Neural progenitor cell (in vitro differentiated cells): ENCODE data around the gene CLSTN2. TPM values are rescaled to one million over a fixed set of nuclear protein-coding genes. Genes with fewer than 3 reads are reported as not detected.

Experiments
- DNase-seq: peaks from one replicate; pipeline ENCODE4 v3.0.0-alpha.2; 2016; ENCODE audit warnings: low spot score
- H2AFZ ChIP-seq: fragments of 200-600 bp; sonication (generic); replicated peaks from 2 replicates; pipeline ENCODE4 v1.6.1; 2016; ENCODE audit warnings: antibody characterized with exemption
- H3F3A ChIP-seq: fragments of 200-600 bp; sonication (generic); 2 replicates; pipeline ENCODE4 v1.6.1; 2016; ENCODE audit warnings: antibody characterized with exemption, low read depth
- H3K27ac ChIP-seq: fragments of 200-600 bp; sonication (generic); 2 replicates; pipeline ENCODE4 v1.5.1; 2016; ENCODE audit warnings: mild to moderate bottlenecking
- H3K27me3 ChIP-seq: fragments of 200-600 bp; sonication (generic); 2 replicates; pipeline ENCODE4 v1.6.1; 2016; ENCODE audit warnings: mild to moderate bottlenecking, moderate library complexity
- H3K36me3 ChIP-seq: fragments of 200-600 bp; sonication (generic); 2 replicates; pipeline ENCODE4 v1.5.1; 2016
- H3K4me1 ChIP-seq: fragments of 200-600 bp; sonication (generic); 2 replicates; pipeline ENCODE4 v1.6.1; 2016; ENCODE audit warnings: mixed run types
- H3K4me2 ChIP-seq: fragments of 200-600 bp; sonication (generic); 2 replicates; pipeline ENCODE4 v1.6.1; 2016
- H3K4me3 ChIP-seq: fragments of 200-600 bp; sonication (generic); 2 replicates; pipeline ENCODE4 v1.5.1; 2016
- H3K79me2 ChIP-seq: fragments of 200-600 bp; sonication (generic); 2 replicates; pipeline ENCODE4 v1.6.1; 2016; ENCODE audit warnings: low read depth
- H3K9ac ChIP-seq: fragments of 200-600 bp; sonication (generic); 2 replicates; pipeline ENCODE4 v1.6.1; 2016
- H3K9me3 ChIP-seq: fragments of 200-600 bp; sonication (generic); 2 replicates; pipeline ENCODE4 v1.5.1; 2016; ENCODE audit warnings: low read depth
- H4K20me1 ChIP-seq: fragments of 200-600 bp; sonication (generic); 2 replicates; pipeline ENCODE4 v1.6.1; 2016; ENCODE audit warnings: low read depth
- H3K27ac Mint-ChIP-seq: 3 replicates; pipeline ENCODE4 v1.8.0; 2021; ENCODE audit warnings: mixed read lengths
- H3K27me3 Mint-ChIP-seq: 2 replicates; pipeline ENCODE4 v1.8.0; 2022; ENCODE audit warnings: low read depth, mild to moderate bottlenecking, inconsistent platforms, moderate library complexity, mixed read lengths; ENCODE audit not compliant: insufficient read depth
- H3K36me3 Mint-ChIP-seq: 3 replicates; pipeline ENCODE4 v1.8.0; 2021; ENCODE audit warnings: mixed read lengths
- H3K4me1 Mint-ChIP-seq: 3 replicates; pipeline ENCODE4 v1.8.0; 2021; ENCODE audit warnings: mixed read lengths
- H3K4me3 Mint-ChIP-seq: 3 replicates; pipeline ENCODE4 v1.8.0; 2021; ENCODE audit warnings: mild to moderate bottlenecking, moderate library complexity, mixed read lengths
- H3K9me3 Mint-ChIP-seq: 3 replicates; pipeline ENCODE4 v1.8.0; 2020; ENCODE audit warnings: mixed read lengths
- EZH2 ChIP-seq: fragments of 200-600 bp; sonication (generic); IDR thresholded peaks from 2 replicates; pipeline ENCODE4 v1.6.1; 2017; ENCODE audit warnings: antibody characterized with exemption, mild to moderate bottlenecking, moderate library complexity
- EZH2phosphoT487 ChIP-seq: fragments of 200-600 bp; sonication (generic); IDR thresholded peaks from 2 replicates; pipeline ENCODE4 v1.6.1; 2017; ENCODE audit warnings: antibody characterized with exemption
- total RNA-seq: library from RNA; depleted of rRNA; stranded (reverse); fragments of >200 nt; gene quantifications from 2 replicates; pipeline ENCODE4 v1.2.3, GENCODE V29; 2015; ENCODE audit warnings: low replicate concordance
- TF ChIP-seq, protein P1 (sequence below): fragments of 200-600 bp; sonication (generic); IDR thresholded peaks from 2 replicates; pipeline ENCODE4 v1.5.1; 2017; ENCODE audit warnings: antibody characterized with exemption, mild to moderate bottlenecking

Gene CLSTN2
- total RNA-seq, 1 donor from 2014 or later = 0.22 TPM

DNA sequence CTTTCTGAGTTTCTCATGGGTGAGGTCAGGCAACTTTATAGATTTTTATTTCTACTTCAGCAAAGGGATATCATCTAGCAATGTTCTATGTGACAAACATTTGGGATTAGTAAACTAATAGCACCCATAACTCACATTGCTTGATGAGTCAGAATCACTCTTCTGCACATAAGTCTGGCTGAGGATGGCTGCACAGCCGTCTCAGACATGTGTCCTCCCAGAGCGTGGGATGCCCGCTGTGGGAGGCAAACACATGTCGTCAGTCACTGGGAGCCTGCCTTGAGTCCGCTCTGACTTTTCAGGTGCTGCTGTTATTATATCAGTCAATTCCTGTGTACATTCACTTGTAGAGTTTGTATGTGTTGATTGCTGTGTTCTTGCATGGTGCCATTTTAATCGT is 512.2 kb downstream of the CLSTN2 start:
- H3K4me2 ChIP-seq = no peak overlapping the region
- no peaks in the 10 kb centered on the region for H3K9me3 ChIP-seq
- H3K4me1 Mint-ChIP-seq = peaks cover 26% of the 10 kb centered on the region
- H3K36me3 Mint-ChIP-seq = no peaks in the 10 kb centered on the region
- H3K4me3 Mint-ChIP-seq = no peak overlapping the region
- no peaks in the 10 kb centered on the region for H3K4me1 ChIP-seq
- no peak overlapping the region for H3K27ac ChIP-seq
- H3K4me3 ChIP-seq = no peak overlapping the region
- H3K79me2 ChIP-seq = no peaks in the 10 kb centered on the region
- no peak overlapping the region for H3K27ac Mint-ChIP-seq
- TF ChIP-seq EZH2phosphoT487 (no peak), EZH2 (no peak)
- TF ChIP-seq, protein P1, sequence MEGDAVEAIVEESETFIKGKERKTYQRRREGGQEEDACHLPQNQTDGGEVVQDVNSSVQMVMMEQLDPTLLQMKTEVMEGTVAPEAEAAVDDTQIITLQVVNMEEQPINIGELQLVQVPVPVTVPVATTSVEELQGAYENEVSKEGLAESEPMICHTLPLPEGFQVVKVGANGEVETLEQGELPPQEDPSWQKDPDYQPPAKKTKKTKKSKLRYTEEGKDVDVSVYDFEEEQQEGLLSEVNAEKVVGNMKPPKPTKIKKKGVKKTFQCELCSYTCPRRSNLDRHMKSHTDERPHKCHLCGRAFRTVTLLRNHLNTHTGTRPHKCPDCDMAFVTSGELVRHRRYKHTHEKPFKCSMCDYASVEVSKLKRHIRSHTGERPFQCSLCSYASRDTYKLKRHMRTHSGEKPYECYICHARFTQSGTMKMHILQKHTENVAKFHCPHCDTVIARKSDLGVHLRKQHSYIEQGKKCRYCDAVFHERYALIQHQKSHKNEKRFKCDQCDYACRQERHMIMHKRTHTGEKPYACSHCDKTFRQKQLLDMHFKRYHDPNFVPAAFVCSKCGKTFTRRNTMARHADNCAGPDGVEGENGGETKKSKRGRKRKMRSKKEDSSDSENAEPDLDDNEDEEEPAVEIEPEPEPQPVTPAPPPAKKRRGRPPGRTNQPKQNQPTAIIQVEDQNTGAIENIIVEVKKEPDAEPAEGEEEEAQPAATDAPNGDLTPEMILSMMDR = no peak
- no peaks in the 10 kb centered on the region for H3K27me3 ChIP-seq
- DNase-seq = no peak
- H3K27me3 Mint-ChIP-seq = peaks cover 3% of the 10 kb centered on the region
- H3K9ac ChIP-seq = no peak overlapping the region
- no peaks in the 10 kb centered on the region for H3F3A ChIP-seq
- H3K9me3 Mint-ChIP-seq = no peaks in the 10 kb centered on the region
- no peaks in the 10 kb centered on the region for H4K20me1 ChIP-seq
- H3K36me3 ChIP-seq = no peaks in the 10 kb centered on the region
- no peak overlapping the region for H2AFZ ChIP-seq

DNA sequence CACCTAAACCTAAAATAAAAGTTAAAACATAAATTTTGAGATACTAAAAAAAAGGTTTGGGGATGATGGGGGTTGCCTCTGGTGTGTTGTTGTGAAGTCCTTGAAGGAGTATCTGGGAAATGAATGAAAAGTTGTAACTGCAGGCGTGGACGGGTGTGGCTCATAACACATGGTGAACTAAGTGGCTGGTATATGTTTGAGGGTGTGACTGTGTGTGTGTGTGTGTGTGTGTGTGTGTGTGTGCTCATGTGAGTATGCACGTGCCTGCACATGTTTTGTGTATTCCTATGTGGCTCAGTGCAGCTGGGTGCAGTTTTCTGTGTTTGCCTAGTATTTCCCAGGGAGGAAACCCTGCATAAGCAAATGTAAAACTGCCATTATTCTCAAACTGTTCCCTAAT is 513.0 kb downstream of the CLSTN2 start:
- peaks cover 23% of the 10 kb centered on the region for H3K4me1 Mint-ChIP-seq
- Histone ChIP-seq H3K36me3 (no peaks in the 10 kb centered on the region), H2AFZ (no peak overlapping the region), H3F3A (no peaks in the 10 kb centered on the region), H3K27ac (no peak overlapping the region), H3K4me1 (no peaks in the 10 kb centered on the region), H3K79me2 (no peaks in the 10 kb centered on the region), H3K9me3 (no peaks in the 10 kb centered on the region), H3K4me2 (no peak overlapping the region), H3K4me3 (no peak overlapping the region), H3K9ac (no peak overlapping the region), H3K27me3 (no peaks in the 10 kb centered on the region), H4K20me1 (no peaks in the 10 kb centered on the region)
- no peak overlapping the region for H3K27ac Mint-ChIP-seq
- no peak for DNase-seq
- TF ChIP-seq EZH2 = no peak
- TF ChIP-seq EZH2phosphoT487 = no peak
- TF ChIP-seq, protein P1 = no peak
- no peaks in the 10 kb centered on the region for H3K9me3 Mint-ChIP-seq
- no peak overlapping the region for H3K4me3 Mint-ChIP-seq
- peaks cover 2% of the 10 kb centered on the region for H3K27me3 Mint-ChIP-seq
- H3K36me3 Mint-ChIP-seq = no peaks in the 10 kb centered on the region

GRCh38 chr3:140449413-140450256 is 514.6 kb downstream of the CLSTN2 start:
- Histone ChIP-seq H3K4me3 (no peak overlapping the region), H4K20me1 (no peaks in the 10 kb centered on the region), H3K4me2 (no peak overlapping the region), H3K4me1 (no peaks in the 10 kb centered on the region), H2AFZ (no peak overlapping the region), H3K9me3 (no peaks in the 10 kb centered on the region), H3K36me3 (no peaks in the 10 kb centered on the region), H3K9ac (no peak overlapping the region), H3K27ac (no peak overlapping the region), H3F3A (no peaks in the 10 kb centered on the region), H3K79me2 (no peaks in the 10 kb centered on the region), H3K27me3 (no peaks in the 10 kb centered on the region)
- H3K4me1 Mint-ChIP-seq = peaks cover 23% of the 10 kb centered on the region
- H3K27ac Mint-ChIP-seq = no peak overlapping the region
- H3K4me3 Mint-ChIP-seq = no peak overlapping the region
- no peak for DNase-seq
- H3K36me3 Mint-ChIP-seq = no peaks in the 10 kb centered on the region
- H3K27me3 Mint-ChIP-seq = peaks cover 2% of the 10 kb centered on the region
- TF ChIP-seq EZH2phosphoT487 = no peak
- no peak for TF ChIP-seq EZH2
- TF ChIP-seq, protein P1 = no peak
- H3K9me3 Mint-ChIP-seq = no peaks in the 10 kb centered on the region
